Liver (tissue), 9 donors: ENCODE data around the gene SLC6A18. TPM values are rescaled to one million over a fixed set of nuclear protein-coding genes. Genes with fewer than 3 reads are reported as not detected.

Experiments
- DNase-seq: peaks from one replicate; pipeline ENCODE4 v3.0.0-alpha.2; 2017; ENCODE audit warnings: low spot score
- H3K27ac ChIP-seq, 2 donors: one replicate each; pipeline ENCODE4 v1.7.0; 2013; ENCODE audit warnings: inconsistent platforms in 2 of 2, low read length in 2 of 2, control low read depth in 1 of 2, low read depth in 1 of 2, mild to moderate bottlenecking in 1 of 2
- H3K27me3 ChIP-seq, 4 donors: one replicate each; pipeline versions ENCODE4 v1.6.1 to v1.7.0; 2013; ENCODE audit warnings: low read length in 3 of 4, inconsistent platforms in 1 of 4, mild to moderate bottlenecking in 1 of 4, moderate library complexity in 1 of 4; ENCODE audit not compliant: control insufficient read depth in 4 of 4, insufficient read depth in 4 of 4
- H3K36me3 ChIP-seq, 4 donors: one replicate each; pipeline versions ENCODE4 v1.6.1 to v1.7.0; 2013; ENCODE audit warnings: low read length in 3 of 4, mild to moderate bottlenecking in 3 of 4, low read depth in 1 of 4, moderate library complexity in 1 of 4; ENCODE audit not compliant: control insufficient read depth in 4 of 4, insufficient read depth in 3 of 4
- H3K4me1 ChIP-seq, 4 donors: one replicate each; pipeline versions ENCODE4 v1.6.1 to v1.7.0; 2013; ENCODE audit warnings: low read length in 3 of 4, mild to moderate bottlenecking in 3 of 4, moderate library complexity in 1 of 4; ENCODE audit not compliant: control insufficient read depth in 4 of 4, insufficient read depth in 4 of 4
- H3K4me3 ChIP-seq, 3 donors: one replicate each; pipeline versions ENCODE4 v1.6.1 to v1.7.0; 2013; ENCODE audit warnings: low read length in 3 of 3, control low read depth in 1 of 3, low read depth in 1 of 3, mild to moderate bottlenecking in 1 of 3
- H3K9ac ChIP-seq, 2 donors: one replicate each; pipeline ENCODE4 v1.7.0; 2013; ENCODE audit warnings: low read length in 2 of 2, mild to moderate bottlenecking in 2 of 2, moderate library complexity in 2 of 2, control low read depth in 1 of 2, low read depth in 1 of 2
- H3K9me3 ChIP-seq, 4 donors: one replicate each; pipeline versions ENCODE4 v1.6.1 to v1.7.0; 2013; ENCODE audit warnings: low read length in 3 of 4; ENCODE audit not compliant: control insufficient read depth in 4 of 4
- EGR1 ChIP-seq, 2 donors: IDR thresholded peaks; 2 replicates each; pipeline ENCODE4 v1.6.1; 2016 to 2018; ENCODE audit warnings: antibody characterized with exemption in 2 of 2, low read depth in 2 of 2
- FOXA1 ChIP-seq: IDR thresholded peaks from 2 replicates; pipeline ENCODE4 v1.6.1; 2016; ENCODE audit warnings: antibody characterized with exemption
- FOXA2 ChIP-seq: IDR thresholded peaks from 2 replicates; pipeline ENCODE4 v1.6.1; 2016; ENCODE audit warnings: antibody characterized with exemption
- GABPA ChIP-seq, 2 donors: IDR thresholded peaks in 1 of 2; conservative IDR thresholded peaks in 1 of 2; 2 replicates each; pipeline ENCODE4 v1.6.1; 2016; ENCODE audit warnings: antibody characterized with exemption in 2 of 2, mild to moderate bottlenecking in 1 of 2, moderate library complexity in 1 of 2
- HNF4A ChIP-seq, 2 donors: conservative IDR thresholded peaks; 2 replicates each; pipeline ENCODE4 v1.6.1; 2016; ENCODE audit warnings: antibody characterized with exemption in 2 of 2, mild to moderate bottlenecking in 2 of 2
- HNF4G ChIP-seq: IDR thresholded peaks from 2 replicates; pipeline ENCODE4 v1.6.1; 2016; ENCODE audit warnings: antibody characterized with exemption
- JUND ChIP-seq, 2 donors: IDR thresholded peaks; 2 replicates each; pipeline ENCODE4 v1.6.1; 2016; ENCODE audit warnings: antibody characterized with exemption in 2 of 2
- NR2F2 ChIP-seq: IDR thresholded peaks from 2 replicates; pipeline ENCODE4 v1.6.1; 2016; ENCODE audit warnings: antibody characterized with exemption
- RAD21 ChIP-seq, 2 donors: IDR thresholded peaks; 2 replicates each; pipeline ENCODE4 v1.6.1; 2016; ENCODE audit warnings: antibody characterized with exemption in 2 of 2, mild to moderate bottlenecking in 2 of 2
- RXRA ChIP-seq, 2 donors: IDR thresholded peaks; 2 replicates each; pipeline ENCODE4 v1.6.1; 2017 to 2018; ENCODE audit warnings: antibody characterized with exemption in 2 of 2, mild to moderate bottlenecking in 1 of 2
- SP1 ChIP-seq: IDR thresholded peaks from 2 replicates; pipeline ENCODE4 v1.6.1; 2018; ENCODE audit warnings: antibody characterized with exemption, mild to moderate bottlenecking
- TAF1 ChIP-seq: conservative IDR thresholded peaks from 2 replicates; pipeline ENCODE4 v1.6.1; 2016; ENCODE audit warnings: antibody characterized with exemption, mild to moderate bottlenecking
- YY1 ChIP-seq: IDR thresholded peaks from 2 replicates; pipeline ENCODE4 v1.6.1; 2016; ENCODE audit warnings: antibody characterized with exemption, mild to moderate bottlenecking
- WGBS: extraction: QIAGEN DNeasy Blood & Tissue Kit; methylation state at CpG from one replicate; pipeline ENCODE4 v1.1.7; 2013; 5-methylcytosine and 5-hydroxymethylcytosine counted together
- polyA plus RNA-seq, 2 donors: library from polyadenylated mRNA; stranded (reverse) in 1 of 2; unstranded in 1 of 2; fragments of 200-250 nt in 1 of 2; fragments of >200 nt in 1 of 2; fragmentation: Nextera tagmentation in 1 of 2; extraction: Ambion mirVana in 1 of 2; gene quantifications; one replicate each; pipeline versions ENCODE4 v1.2.1 to v1.2.3, GENCODE V29; 2013 to 2015
- total RNA-seq, 2 donors: library from RNA; depleted of rRNA; stranded (reverse); fragments of >200 nt; gene quantifications; one replicate each; pipeline ENCODE4 v1.2.3, GENCODE V29; 2014
- TF ChIP-seq, protein P1 (sequence below): IDR thresholded peaks from 2 replicates; pipeline ENCODE4 v1.6.1; 2016; ENCODE audit warnings: antibody characterized with exemption, mild to moderate bottlenecking
- TF ChIP-seq, protein P2 (sequence below): IDR thresholded peaks from 2 replicates; pipeline ENCODE4 v1.6.1; 2016; ENCODE audit warnings: antibody characterized with exemption
- TF ChIP-seq, protein P3 (sequence below): fragments of 150-350 bp; IDR thresholded peaks from 2 replicates; pipeline ENCODE4 v1.5.1; 2017; ENCODE audit warnings: improper control_type of control experiment, low read depth, low read length; ENCODE audit not compliant: missing input control
- TF ChIP-seq, protein P4 (sequence below): IDR thresholded peaks from 2 replicates; pipeline ENCODE4 v1.6.1; 2016; ENCODE audit warnings: antibody characterized with exemption
- TF ChIP-seq, protein P5 (sequence below): IDR thresholded peaks from 2 replicates; pipeline ENCODE4 v1.6.1; 2016; ENCODE audit warnings: antibody characterized with exemption
- donor health status: healthy.
- donor health status: healthy.
- donor health status: healthy.
- donor health status: healthy.
- donor health status: healthy.

Gene SLC6A18
- total and polyA plus RNA-seq, 4 donors = not detected

DNA sequence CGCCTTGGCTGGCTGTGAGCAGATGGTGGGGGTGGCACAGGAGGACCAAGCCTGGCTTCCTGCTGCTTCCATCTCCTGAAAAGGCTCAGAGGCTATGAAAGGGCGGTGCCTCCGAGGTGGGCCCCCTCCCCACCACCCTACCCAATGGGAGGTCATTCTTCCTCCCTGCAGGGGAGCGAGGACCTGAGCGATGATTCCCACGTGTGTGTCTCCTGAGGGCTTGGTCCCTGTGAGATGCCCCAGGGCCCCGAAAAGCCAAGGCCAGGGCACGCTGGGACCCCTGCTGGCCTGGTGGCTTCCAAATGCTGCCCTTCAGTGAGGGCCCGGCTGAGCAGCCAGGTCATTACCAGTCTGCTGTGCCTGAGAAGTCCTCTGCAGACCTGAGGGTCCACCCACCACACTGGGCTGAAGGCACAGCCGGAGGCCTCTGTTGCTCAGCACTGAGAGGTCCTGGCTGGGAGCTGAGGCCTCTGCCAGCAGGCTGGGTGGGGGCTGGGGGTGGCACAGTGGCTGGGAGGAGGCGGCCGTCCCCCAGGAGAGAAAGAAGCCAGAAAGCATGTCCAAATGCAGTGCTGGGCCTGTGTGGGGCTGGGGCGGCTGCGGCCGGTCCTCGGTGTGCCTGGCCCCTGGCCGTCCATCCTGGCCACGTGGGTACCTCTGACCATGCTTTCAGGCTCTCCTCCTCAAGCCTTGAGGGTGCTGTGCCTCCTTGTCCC, 37.8 kb upstream of the SLC6A18 start:
- Histone ChIP-seq H3K27ac (no peak overlapping the region), H3K9ac (no peak overlapping the region), H3K36me3 (no peaks in the 10 kb centered on the region), H3K4me3 (no peak overlapping the region), H3K27me3 (peaks cover 0 to 2% (median under 1%) of the 10 kb centered on the region in 4 donors), H3K9me3 (no peaks in the 10 kb centered on the region), H3K4me1 (peaks cover 22 to 45% (median 41%) of the 10 kb centered on the region in 4 donors)
- TF ChIP-seq NR2F2 (no peak), YY1 (no peak)
- TF ChIP-seq, protein P1, sequence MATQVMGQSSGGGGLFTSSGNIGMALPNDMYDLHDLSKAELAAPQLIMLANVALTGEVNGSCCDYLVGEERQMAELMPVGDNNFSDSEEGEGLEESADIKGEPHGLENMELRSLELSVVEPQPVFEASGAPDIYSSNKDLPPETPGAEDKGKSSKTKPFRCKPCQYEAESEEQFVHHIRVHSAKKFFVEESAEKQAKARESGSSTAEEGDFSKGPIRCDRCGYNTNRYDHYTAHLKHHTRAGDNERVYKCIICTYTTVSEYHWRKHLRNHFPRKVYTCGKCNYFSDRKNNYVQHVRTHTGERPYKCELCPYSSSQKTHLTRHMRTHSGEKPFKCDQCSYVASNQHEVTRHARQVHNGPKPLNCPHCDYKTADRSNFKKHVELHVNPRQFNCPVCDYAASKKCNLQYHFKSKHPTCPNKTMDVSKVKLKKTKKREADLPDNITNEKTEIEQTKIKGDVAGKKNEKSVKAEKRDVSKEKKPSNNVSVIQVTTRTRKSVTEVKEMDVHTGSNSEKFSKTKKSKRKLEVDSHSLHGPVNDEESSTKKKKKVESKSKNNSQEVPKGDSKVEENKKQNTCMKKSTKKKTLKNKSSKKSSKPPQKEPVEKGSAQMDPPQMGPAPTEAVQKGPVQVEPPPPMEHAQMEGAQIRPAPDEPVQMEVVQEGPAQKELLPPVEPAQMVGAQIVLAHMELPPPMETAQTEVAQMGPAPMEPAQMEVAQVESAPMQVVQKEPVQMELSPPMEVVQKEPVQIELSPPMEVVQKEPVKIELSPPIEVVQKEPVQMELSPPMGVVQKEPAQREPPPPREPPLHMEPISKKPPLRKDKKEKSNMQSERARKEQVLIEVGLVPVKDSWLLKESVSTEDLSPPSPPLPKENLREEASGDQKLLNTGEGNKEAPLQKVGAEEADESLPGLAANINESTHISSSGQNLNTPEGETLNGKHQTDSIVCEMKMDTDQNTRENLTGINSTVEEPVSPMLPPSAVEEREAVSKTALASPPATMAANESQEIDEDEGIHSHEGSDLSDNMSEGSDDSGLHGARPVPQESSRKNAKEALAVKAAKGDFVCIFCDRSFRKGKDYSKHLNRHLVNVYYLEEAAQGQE = no peak
- no peak for DNase-seq
- WGBS = 94% methylated on average over 18 of the region's 18 CpGs

DNA sequence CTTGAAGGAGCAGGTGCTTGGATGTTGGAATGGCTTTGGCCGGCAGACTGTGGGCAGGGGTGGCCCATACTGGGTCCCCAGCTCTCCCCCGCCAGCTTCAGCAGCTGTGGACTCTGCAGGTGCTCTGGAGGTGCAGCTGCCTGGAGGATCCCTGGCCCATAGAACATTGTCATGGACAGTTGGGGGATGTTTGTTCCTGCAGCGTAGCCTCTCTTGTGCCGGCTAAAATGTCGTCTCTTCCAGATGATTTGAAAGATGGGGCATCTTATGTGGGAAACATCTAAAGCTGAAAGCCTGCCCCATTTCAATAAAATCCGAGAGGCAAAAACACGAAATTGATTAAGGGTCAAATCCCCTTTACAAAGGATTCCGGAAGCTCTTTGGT, 37.2 kb upstream of the SLC6A18 start:
- WGBS = 88% methylated on average over 8 of the region's 8 CpGs

More for the DNA sequence above, 37.2 kb upstream of the SLC6A18 start:
- H3K36me3 ChIP-seq = no peaks in the 10 kb centered on the region
- no peak overlapping the region for H3K4me3 ChIP-seq
- H3K9me3 ChIP-seq = no peaks in the 10 kb centered on the region
- H3K27me3 ChIP-seq = peaks cover 0 to 2% (median under 1%) of the 10 kb centered on the region in 4 donors
- no peak overlapping the region for H3K9ac ChIP-seq
- no peak for DNase-seq
- H3K27ac ChIP-seq = no peak overlapping the region
- peaks cover 21 to 40% (median 36%) of the 10 kb centered on the region in 4 donors for H3K4me1 ChIP-seq
- TF ChIP-seq GABPA (IDR thresholded peaks at IDR 0.05 in 1 of 2, conservative IDR thresholded peaks at IDR 0.05 in 1 of 2) (no peak), HNF4A (conservative IDR thresholded peaks at IDR 0.05) (no peak), EGR1 (IDR thresholded peaks at IDR 0.05; ENCODE audit: low read depth in 2 of 2) (no peak), TAF1 (no peak), SP1 (no peak), FOXA2 (no peak), RXRA (IDR thresholded peaks at IDR 0.05) (no peak), RAD21 (IDR thresholded peaks at IDR 0.05) (no peak), NR2F2 (no peak), JUND (IDR thresholded peaks at IDR 0.05) (no peak), FOXA1 (no peak), HNF4G (no peak), YY1 (no peak)
- TF ChIP-seq, protein P2, sequence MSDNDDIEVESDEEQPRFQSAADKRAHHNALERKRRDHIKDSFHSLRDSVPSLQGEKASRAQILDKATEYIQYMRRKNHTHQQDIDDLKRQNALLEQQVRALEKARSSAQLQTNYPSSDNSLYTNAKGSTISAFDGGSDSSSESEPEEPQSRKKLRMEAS = no peak
- TF ChIP-seq, protein P3, sequence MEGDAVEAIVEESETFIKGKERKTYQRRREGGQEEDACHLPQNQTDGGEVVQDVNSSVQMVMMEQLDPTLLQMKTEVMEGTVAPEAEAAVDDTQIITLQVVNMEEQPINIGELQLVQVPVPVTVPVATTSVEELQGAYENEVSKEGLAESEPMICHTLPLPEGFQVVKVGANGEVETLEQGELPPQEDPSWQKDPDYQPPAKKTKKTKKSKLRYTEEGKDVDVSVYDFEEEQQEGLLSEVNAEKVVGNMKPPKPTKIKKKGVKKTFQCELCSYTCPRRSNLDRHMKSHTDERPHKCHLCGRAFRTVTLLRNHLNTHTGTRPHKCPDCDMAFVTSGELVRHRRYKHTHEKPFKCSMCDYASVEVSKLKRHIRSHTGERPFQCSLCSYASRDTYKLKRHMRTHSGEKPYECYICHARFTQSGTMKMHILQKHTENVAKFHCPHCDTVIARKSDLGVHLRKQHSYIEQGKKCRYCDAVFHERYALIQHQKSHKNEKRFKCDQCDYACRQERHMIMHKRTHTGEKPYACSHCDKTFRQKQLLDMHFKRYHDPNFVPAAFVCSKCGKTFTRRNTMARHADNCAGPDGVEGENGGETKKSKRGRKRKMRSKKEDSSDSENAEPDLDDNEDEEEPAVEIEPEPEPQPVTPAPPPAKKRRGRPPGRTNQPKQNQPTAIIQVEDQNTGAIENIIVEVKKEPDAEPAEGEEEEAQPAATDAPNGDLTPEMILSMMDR = no peak
- TF ChIP-seq, protein P4, sequence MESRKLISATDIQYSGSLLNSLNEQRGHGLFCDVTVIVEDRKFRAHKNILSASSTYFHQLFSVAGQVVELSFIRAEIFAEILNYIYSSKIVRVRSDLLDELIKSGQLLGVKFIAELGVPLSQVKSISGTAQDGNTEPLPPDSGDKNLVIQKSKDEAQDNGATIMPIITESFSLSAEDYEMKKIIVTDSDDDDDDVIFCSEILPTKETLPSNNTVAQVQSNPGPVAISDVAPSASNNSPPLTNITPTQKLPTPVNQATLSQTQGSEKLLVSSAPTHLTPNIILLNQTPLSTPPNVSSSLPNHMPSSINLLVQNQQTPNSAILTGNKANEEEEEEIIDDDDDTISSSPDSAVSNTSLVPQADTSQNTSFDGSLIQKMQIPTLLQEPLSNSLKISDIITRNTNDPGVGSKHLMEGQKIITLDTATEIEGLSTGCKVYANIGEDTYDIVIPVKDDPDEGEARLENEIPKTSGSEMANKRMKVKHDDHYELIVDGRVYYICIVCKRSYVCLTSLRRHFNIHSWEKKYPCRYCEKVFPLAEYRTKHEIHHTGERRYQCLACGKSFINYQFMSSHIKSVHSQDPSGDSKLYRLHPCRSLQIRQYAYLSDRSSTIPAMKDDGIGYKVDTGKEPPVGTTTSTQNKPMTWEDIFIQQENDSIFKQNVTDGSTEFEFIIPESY = no peak
- TF ChIP-seq, protein P5, sequence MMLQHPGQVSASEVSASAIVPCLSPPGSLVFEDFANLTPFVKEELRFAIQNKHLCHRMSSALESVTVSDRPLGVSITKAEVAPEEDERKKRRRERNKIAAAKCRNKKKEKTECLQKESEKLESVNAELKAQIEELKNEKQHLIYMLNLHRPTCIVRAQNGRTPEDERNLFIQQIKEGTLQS = no peak
- TF ChIP-seq, protein P1 = no peak
